ENCODE results near the gene TRIM40.

- TF ChIP-seq CTCF (IDR thresholded peaks at IDR 0.05) (no peak), BHLHE40 (IDR thresholded peaks at IDR 0.05; ENCODE audit: low read depth, low read length) (no peak), NR3C1 (IDR thresholded peaks at IDR 0.05) (no peak), RARB (CRISPR knock-in tag; IDR thresholded peaks at IDR 0.05) (no peak), HDAC2 (IDR thresholded peaks at IDR 0.05) (no peak), RNF2 (IDR thresholded peaks at IDR 0.05; ENCODE audit: borderline replicate concordance, low read depth) (no peak), JUN (IDR thresholded peaks at IDR 0.05) (no peak), MAX (IDR thresholded peaks at IDR 0.05) (no peak), ZNF302 (CRISPR knock-in tag; IDR thresholded peaks at IDR 0.05) (no peak)
Measured at GRCh38 chr6:30163090-30163917, 27.4 kb downstream of the TRIM40 start, which contains the start of gene TRIM15.

Data from A549 (cell line).